Keratinocyte (primary cell): ENCODE data around the gene DIPK1B. TPM values are rescaled to one million over a fixed set of nuclear protein-coding genes. Genes with fewer than 3 reads are reported as not detected.

Source experiments
- DNase-seq: peaks from one replicate; pipeline ENCODE4 v3.0.0-alpha.2; 2011; ENCODE audit warnings: low read depth, missing footprints, low spot score
- FAIRE-seq: peaks from 2 replicates; lab custom pipeline; 2011; peaks lifted over from hg19 to GRCh38; lab: Jason Lieb, UNC
- H2AFZ ChIP-seq: 2 replicates; pipeline ENCODE4 v1.6.0; 2012; ENCODE audit warnings: low read length, control low read depth, inconsistent platforms; ENCODE audit not compliant: control insufficient read depth
- H3K27ac ChIP-seq: 2 replicates; pipeline ENCODE4 v1.5.1; 2011; ENCODE audit warnings: low read length; ENCODE audit not compliant: control insufficient read depth, insufficient read depth
- H3K27me3 ChIP-seq: 3 replicates; pipeline ENCODE4 v1.6.0; 2011; ENCODE audit warnings: low read length; ENCODE audit not compliant: control insufficient read depth, insufficient read depth; ENCODE audit errors: extremely low read depth
- H3K36me3 ChIP-seq, 2 experiments: 2 replicates in 1 of 2; 3 replicates in 1 of 2; pipeline ENCODE4 v1.5.1; 2011; ENCODE audit warnings: low read length in 2 of 2, mild to moderate bottlenecking in 1 of 2; ENCODE audit not compliant: control insufficient read depth in 2 of 2, insufficient read depth in 2 of 2; ENCODE audit errors: extremely low read depth in 1 of 2
- H3K4me1 ChIP-seq: 3 replicates; pipeline ENCODE4 v1.5.1; 2011; ENCODE audit warnings: low read length; ENCODE audit not compliant: control insufficient read depth, insufficient read depth; ENCODE audit errors: extremely low read depth
- H3K4me2 ChIP-seq: 3 replicates; pipeline ENCODE4 v1.6.0; 2011; ENCODE audit warnings: low read depth, low read length; ENCODE audit not compliant: control insufficient read depth, insufficient read depth; ENCODE audit errors: extremely low read depth
- H3K4me3 ChIP-seq, 3 experiments: fragments of 200-600 bp in 1 of 3; sonication (generic) in 1 of 3; 2 replicates in 2 of 3; 3 replicates in 1 of 3; pipeline ENCODE4 v1.5.1; 2011 to 2016; ENCODE audit warnings: low read length in 3 of 3, mild to moderate bottlenecking in 3 of 3, control low read depth in 2 of 3, inconsistent platforms in 1 of 3, low read depth in 1 of 3, mixed read lengths in 1 of 3, mixed run types in 1 of 3, moderate library complexity in 1 of 3; ENCODE audit not compliant: control insufficient read depth in 2 of 3, insufficient read depth in 2 of 3; ENCODE audit errors: extremely low read depth in 1 of 3
- H3K79me2 ChIP-seq: 2 replicates; pipeline ENCODE4 v1.6.0; 2012; ENCODE audit warnings: low read length; ENCODE audit not compliant: control insufficient read depth, insufficient read depth
- H3K9ac ChIP-seq: 3 replicates; pipeline ENCODE4 v1.6.0; 2011; ENCODE audit warnings: low read length; ENCODE audit not compliant: control insufficient read depth, insufficient read depth; ENCODE audit errors: extremely low read depth
- H3K9me1 ChIP-seq: 3 replicates; pipeline ENCODE4 v1.6.0; 2011; ENCODE audit warnings: low read length; ENCODE audit not compliant: control insufficient read depth, insufficient read depth; ENCODE audit errors: extremely low read depth
- H3K9me3 ChIP-seq: 2 replicates; pipeline ENCODE4 v1.5.1; 2012; ENCODE audit warnings: low read depth, low read length; ENCODE audit not compliant: control insufficient read depth
- H4K20me1 ChIP-seq: 3 replicates; pipeline ENCODE4 v1.6.0; 2011; ENCODE audit warnings: low read length; ENCODE audit not compliant: control insufficient read depth, insufficient read depth; ENCODE audit errors: extremely low read depth
- CTCF ChIP-seq, 3 experiments: IDR thresholded peaks in 1 of 3; conservative IDR thresholded peaks in 1 of 3; optimal IDR thresholded peaks in 1 of 3; 2 replicates in 2 of 3; 3 replicates in 1 of 3; pipeline versions ENCODE3 to v1.5.1; 2011; ENCODE audit warnings: low read length in 3 of 3, mild to moderate bottlenecking in 3 of 3, moderate library complexity in 2 of 3, control low read depth in 1 of 3, inconsistent platforms in 1 of 3; ENCODE audit not compliant: insufficient read depth in 2 of 3; ENCODE audit errors: extremely low read depth in 1 of 3
- EZH2 ChIP-seq: IDR thresholded peaks from one replicate; pipeline ENCODE4 v1.6.1; 2012; ENCODE audit warnings: inconsistent platforms, mild to moderate bottlenecking, low read length, moderate library complexity
- dilution Hi-C: fragments of 300-500 bp; cut with MboI; formaldehyde crosslinking; loops from one replicate; pipeline ENCODE4 v1.7.0; 2020; ENCODE audit warnings: low sequenced_read_pairs; ENCODE audit not compliant: extremely low pct_ligation_motif_present
- polyA minus RNA-seq, 3 experiments: library from RNA; depleted of rRNA, polyadenylated mRNA; stranded (reverse); fragments of >200 nt; gene quantifications; 1 replicate in 1 of 3; 2 replicates in 1 of 3; 3 replicates in 1 of 3; pipeline ENCODE4 v1.2.3, GENCODE V29; 2011
- polyA plus RNA-seq, 5 experiments: library from polyadenylated mRNA; depleted of rRNA in 3 of 5; stranded (reverse) in 3 of 5; stranded (forward) in 1 of 5; unstranded in 1 of 5; fragments of >200 nt; gene quantifications; 1 replicate in 1 of 5; 2 replicates in 3 of 5; 3 replicates in 1 of 5; pipeline versions ENCODE4 v1.2.1 to v1.2.3, GENCODE V29; 2011 to 2012; ENCODE audit warnings: missing spikeins in 2 of 5, low read depth in 1 of 5, low replicate concordance in 1 of 5

The DIPK1B gene
- 0.03 to 0.26 TPM in 2 of 3 replicates, not detected in the other for polyA plus RNA-seq
- not detected for polyA plus RNA-seq (2011; ENCODE audit: low read depth)
- 0.05 and 0.17 TPM in 2 replicates for polyA plus RNA-seq (2011; cell fraction: cytosol; rRNA removed)
- polyA plus RNA-seq (2011; cell fraction: nucleus; rRNA removed): 0.10 and 0.16 TPM in 2 replicates
- polyA plus RNA-seq (2012; ENCODE audit: low replicate concordance): 0.21 and 0.24 TPM in 2 replicates
- polyA minus RNA-seq: 0.13 to 0.20 TPM in 2 of 3 replicates, not detected in the other
- polyA minus RNA-seq (2011; cell fraction: cytosol; rRNA and poly(A)+ RNA removed): not detected
- 0.21 TPM in 1 of 2 replicates, not detected in the other for polyA minus RNA-seq (2011; cell fraction: nucleus; rRNA and poly(A)+ RNA removed)

DNA sequence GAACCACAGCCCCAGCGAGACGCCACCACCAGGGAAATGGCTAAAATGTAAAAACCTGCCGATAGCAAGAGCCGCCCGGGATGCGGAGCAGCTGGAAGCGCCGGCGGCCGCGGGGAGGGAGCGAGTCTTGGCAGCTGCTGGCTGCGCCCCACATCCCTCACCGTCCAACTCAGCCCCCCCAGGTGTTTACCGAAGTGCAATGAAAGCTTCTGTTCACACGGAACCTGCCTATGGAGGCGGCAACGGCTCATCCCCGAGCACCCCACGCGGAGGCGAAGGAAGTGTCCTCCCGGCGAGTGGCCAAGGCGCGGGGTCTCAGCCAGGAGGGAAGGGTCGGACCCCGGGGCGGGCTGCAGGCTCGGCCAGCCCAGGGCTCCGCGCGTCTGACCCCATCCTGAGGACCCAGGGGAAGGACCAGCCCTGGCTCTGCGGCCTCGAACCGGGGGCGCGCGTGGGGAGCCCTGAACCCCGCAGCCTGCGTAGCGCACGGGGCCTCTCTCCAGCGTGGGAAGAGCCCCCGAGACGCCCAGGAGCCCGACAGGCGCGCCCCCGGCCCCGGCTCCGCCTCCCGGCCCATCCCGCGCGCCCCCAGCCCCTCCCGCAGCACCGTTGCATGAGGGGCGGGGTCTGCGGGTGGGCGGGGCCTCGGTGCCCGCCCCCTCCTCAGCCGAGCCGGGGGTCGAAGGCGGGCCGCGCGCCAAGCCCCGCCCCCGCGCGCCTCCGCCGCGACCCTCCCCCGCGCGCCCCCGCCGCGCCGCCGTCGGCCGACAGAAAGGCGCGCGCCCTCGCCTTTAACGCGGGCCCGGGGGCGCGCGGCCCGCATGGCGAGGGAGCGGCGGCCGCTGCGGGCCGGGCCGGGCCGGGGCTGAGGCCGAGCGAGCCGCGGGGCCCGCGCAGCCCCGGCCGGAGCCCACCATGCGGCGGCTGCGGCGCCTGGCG is at the start of gene DIPK1B:
TSS of gene DIPK1B (plus strand) at position 822 of the 939 bp plus-strand sequence. CDS start at position 916, 94 bp downstream.
- no peak within 1 kb of the TSS for H3K27ac ChIP-seq
- H3K9me1 ChIP-seq: no peaks in the 10 kb centered on the region
- no peaks in the 10 kb centered on the region for H3K79me2 ChIP-seq
- no peaks in the 10 kb centered on the region for H4K20me1 ChIP-seq
- H3K4me2 ChIP-seq: no peak within 1 kb of the TSS
- FAIRE-seq: no peak
- no peak within 1 kb of the TSS for H2AFZ ChIP-seq
- peak within 1 kb of the TSS in 1 of 3 experiments; percentile 12 for H3K4me3 ChIP-seq
- H3K36me3 ChIP-seq: no peaks in the 10 kb centered on the region
- H3K4me1 ChIP-seq: no peaks in the 10 kb centered on the region
- peaks cover 23% of the 10 kb centered on the region for H3K27me3 ChIP-seq
- TF ChIP-seq CTCF (optimal IDR thresholded peaks at IDR 0.05 in 1 of 3, IDR thresholded peaks at IDR 0.05 in 1 of 3, conservative IDR thresholded peaks at IDR 0.05 in 1 of 3; ENCODE audit: extremely low read depth in 1 of 3, insufficient read depth in 2 of 3, low read length in 3 of 3) (no peak), EZH2 (peak; percentile 90)
- no peak for DNase-seq
- no peak within 1 kb of the TSS for H3K9ac ChIP-seq
- no peaks in the 10 kb centered on the region for H3K9me3 ChIP-seq
- dilution Hi-C loops: no loop called here

GRCh38 chr9:136662656-136663581 is 49.5 kb upstream of the DIPK1B start, which contains the start of gene EGFL7:
Gene EGFL7, plus strand, starts transcription at chr9:136662916. Its CDS starts 5,367 bp downstream, at chr9:136668283.
- Histone ChIP-seq H3K9me3 (no peaks in the 10 kb centered on the region), H3K27ac (no peak within 1 kb of the TSS), H3K9me1 (no peaks in the 10 kb centered on the region), H2AFZ (no peak within 1 kb of the TSS), H3K27me3 (peaks cover 53% of the 10 kb centered on the region), H3K4me1 (no peaks in the 10 kb centered on the region), H3K79me2 (no peaks in the 10 kb centered on the region), H3K4me2 (no peak within 1 kb of the TSS), H3K36me3 (no peaks in the 10 kb centered on the region), H3K9ac (no peak within 1 kb of the TSS), H3K4me3 (no peak within 1 kb of the TSS), H4K20me1 (no peaks in the 10 kb centered on the region)
- TF ChIP-seq EZH2 (no peak), CTCF (optimal IDR thresholded peaks at IDR 0.05 in 1 of 3, IDR thresholded peaks at IDR 0.05 in 1 of 3, conservative IDR thresholded peaks at IDR 0.05 in 1 of 3; ENCODE audit: extremely low read depth in 1 of 3, insufficient read depth in 2 of 3, low read length in 3 of 3) (no peak)
- no peak for FAIRE-seq
- dilution Hi-C loops: no loop called here
- no peak for DNase-seq
